Endothelial cell of umbilical vein (primary cell): ENCODE data around the gene FOXD2.

Source experiments
- CTCF ChIP-seq, 2 donors: IDR thresholded peaks; 1 replicate in 1 of 2; 2 replicates in 1 of 2; pipeline ENCODE4 v1.5.1; 2011; ENCODE audit warnings: low read length in 2 of 2, mild to moderate bottlenecking in 2 of 2, moderate library complexity in 2 of 2, control low read depth in 1 of 2, inconsistent platforms in 1 of 2, low read depth in 1 of 2; ENCODE audit not compliant: insufficient read depth in 1 of 2; ENCODE audit errors: extremely low read depth in 1 of 2
- EZH2 ChIP-seq: IDR thresholded peaks from 2 replicates; pipeline ENCODE4 v1.6.1; 2012; ENCODE audit warnings: borderline replicate concordance, low read depth, mild to moderate bottlenecking, moderate library complexity, low read length, inconsistent platforms; ENCODE audit not compliant: severe bottlenecking
- FOS ChIP-seq: IDR thresholded peaks from 2 replicates; pipeline ENCODE4 v1.6.1; 2011; ENCODE audit warnings: mild to moderate bottlenecking, low read length, moderate library complexity, borderline replicate concordance; ENCODE audit not compliant: insufficient read depth
- GATA2 ChIP-seq: IDR thresholded peaks from 2 replicates; pipeline ENCODE4 v1.7.0; 2011; ENCODE audit warnings: low read depth, mild to moderate bottlenecking, moderate library complexity, mixed read lengths, low read length; ENCODE audit not compliant: insufficient read length, insufficient read depth
- JUN ChIP-seq: IDR thresholded peaks from 2 replicates; pipeline ENCODE4 v1.6.1; 2011; ENCODE audit warnings: borderline replicate concordance, low read depth; ENCODE audit not compliant: insufficient read length, insufficient read depth
- MAX ChIP-seq: IDR thresholded peaks from 2 replicates; pipeline ENCODE4 v1.6.1; 2011; ENCODE audit not compliant: insufficient read depth, insufficient read length
- MYC ChIP-seq: IDR thresholded peaks from one replicate; pipeline ENCODE4 v1.6.1; 2011; ENCODE audit warnings: mild to moderate bottlenecking, low read depth, low read length
- POLR2A ChIP-seq: IDR thresholded peaks from 2 replicates; pipeline ENCODE4 v1.6.1; 2012; ENCODE audit warnings: low read depth, mild to moderate bottlenecking, control low read depth, low read length
- POLR2AphosphoS5 ChIP-seq: IDR thresholded peaks from 2 replicates; pipeline ENCODE4 v1.6.1; 2012; ENCODE audit warnings: low read depth, mild to moderate bottlenecking, control low read depth, low read length, moderate library complexity; ENCODE audit not compliant: insufficient read depth

DNA sequence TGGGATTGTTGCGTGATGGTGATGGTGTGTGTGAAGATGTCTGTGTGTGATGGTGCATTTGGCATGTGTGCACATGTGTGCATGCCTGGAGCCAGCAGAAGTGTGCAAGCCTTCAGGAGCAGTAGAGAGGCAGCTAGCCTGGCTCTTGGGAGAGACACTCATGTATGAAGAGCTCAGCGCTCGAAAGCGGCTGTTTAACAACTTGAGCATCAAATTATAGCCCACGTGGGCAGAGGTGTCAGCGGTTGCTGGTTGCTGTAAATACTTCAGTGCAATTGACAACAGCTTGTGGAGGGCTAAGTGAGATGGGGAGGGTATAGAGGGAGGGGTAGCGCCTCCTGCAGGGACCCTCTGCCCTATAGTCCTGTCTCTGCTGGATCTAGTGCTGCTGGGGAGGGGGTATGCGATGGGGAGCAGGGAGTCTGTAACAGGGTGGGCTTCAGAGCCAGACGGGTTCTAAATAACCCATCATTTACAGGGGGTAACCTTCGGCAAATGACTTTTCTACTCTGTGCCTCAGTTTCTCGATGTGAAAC lies 21.5 kb downstream of the FOXD2 start:
- TF ChIP-seq EZH2 (no peak), POLR2AphosphoS5 (no peak), MAX (no peak), CTCF (IDR thresholded peaks at IDR 0.05; ENCODE audit: extremely low read depth in 1 of 2, insufficient read depth in 1 of 2, low read depth in 1 of 2, low read length in 2 of 2) (no peak), JUN (no peak), POLR2A (no peak), GATA2 (no peak), MYC (no peak), FOS (no peak)
